Panc1 (cell line): ENCODE data around the gene CHST11. TPM values are rescaled to one million over a fixed set of nuclear protein-coding genes. Genes with fewer than 3 reads are reported as not detected.
A peak's percentile ranks its signal among the peaks of the same experiment; 100 is the strongest.

Experiments used
- ATAC-seq: fragments of 200-7000 bp; cut with Tn5 transposase; 2 replicates; pipeline ENCODE4 v1.9.1; 2020; ENCODE audit warnings: mild to moderate bottlenecking, moderate library complexity
- Bru-seq: library from RNA; stranded (reverse); fragments of 400-500 nt; gene quantifications from one replicate; lab custom pipeline; 2021; lab: Mats Ljungman, UMichigan
- BruChase-seq, 2 experiments: library from RNA; stranded (reverse); fragments of 400-500 nt; gene quantifications; one replicate each; lab custom pipeline; 2021; lab: Mats Ljungman, UMichigan
- BruUV-seq: library from RNA; stranded (reverse); fragments of 400-500 nt; replicated peaks from 2 replicates; lab custom pipeline; 2021; lab: Mats Ljungman, UMichigan
- CTCF ChIA-PET: fragments of 300-600 bp; sonication (Branson Sonifier 250); formaldehyde crosslinking; loops from one replicate; lab custom pipeline; 2022; ENCODE audit warnings: antibody characterized with exemption; lab: Charles Lee
- POLR2A ChIA-PET: fragments of 300-600 bp; sonication (Branson Sonifier 250); formaldehyde crosslinking; loops from one replicate; lab custom pipeline; 2022; ENCODE audit warnings: antibody characterized with exemption; lab: Charles Lee
- DNase-seq: peaks from one replicate; pipeline ENCODE4 v3.0.0-alpha.2; 2010; ENCODE audit warnings: low read depth, low spot score
- H3K27ac ChIP-seq: 2 replicates; pipeline ENCODE4 v1.5.1; 2011; ENCODE audit warnings: mild to moderate bottlenecking, low read length, inconsistent platforms
- H3K27me3 ChIP-seq: fragments of 200-500 bp; sonication (Bioruptor generic); 2 replicates; pipeline ENCODE4 v1.6.0; 2014; ENCODE audit warnings: low read length, inconsistent platforms; ENCODE audit not compliant: control insufficient read depth, insufficient read depth
- H3K36me3 ChIP-seq: fragments of 200-500 bp; sonication (Bioruptor generic); 2 replicates; pipeline ENCODE4 v1.5.1; 2014; ENCODE audit warnings: inconsistent platforms, mild to moderate bottlenecking, low read length, moderate library complexity; ENCODE audit not compliant: control insufficient read depth, insufficient read depth
- H3K4me1 ChIP-seq: 2 replicates; pipeline ENCODE4 v1.5.1; 2011; ENCODE audit warnings: inconsistent platforms, mild to moderate bottlenecking, low read length, moderate library complexity; ENCODE audit not compliant: control insufficient read depth, insufficient read depth
- H3K4me3 ChIP-seq, 2 experiments: 2 replicates each; pipeline ENCODE4 v1.5.1; 2011 to 2012; ENCODE audit warnings: low read depth in 2 of 2, low read length in 2 of 2, mild to moderate bottlenecking in 2 of 2, inconsistent platforms in 1 of 2, moderate library complexity in 1 of 2
- H3K9me3 ChIP-seq: fragments of 200-500 bp; sonication (Bioruptor generic); 2 replicates; pipeline ENCODE4 v1.5.1; 2014; ENCODE audit warnings: low read depth, mild to moderate bottlenecking, inconsistent platforms, low read length, moderate library complexity; ENCODE audit not compliant: control insufficient read depth, insufficient read depth
- CTCF ChIP-seq: fragments of 450-650 bp; IDR thresholded peaks from 2 replicates; pipeline ENCODE4 v1.5.1; 2017; ENCODE audit warnings: mild to moderate bottlenecking
- POLR2AphosphoS5 ChIP-seq: IDR thresholded peaks from 2 replicates; pipeline ENCODE4 v1.6.1; 2012; ENCODE audit warnings: mild to moderate bottlenecking, low read depth, low read length, moderate library complexity
- REST ChIP-seq, 2 experiments: IDR thresholded peaks; 2 replicates each; pipeline ENCODE4 v1.6.1; 2011 to 2012; ENCODE audit warnings: low read depth in 2 of 2, control low read depth in 1 of 2, low read length in 1 of 2, mild to moderate bottlenecking in 1 of 2, moderate library complexity in 1 of 2; ENCODE audit not compliant: insufficient read depth in 1 of 2
- SIN3A ChIP-seq: IDR thresholded peaks from 2 replicates; pipeline ENCODE4 v1.6.1; 2012; ENCODE audit warnings: low read depth, mild to moderate bottlenecking, low read length, moderate library complexity, borderline replicate concordance; ENCODE audit not compliant: insufficient read depth
- TCF7L2 ChIP-seq: IDR thresholded peaks from 2 replicates; pipeline ENCODE4 v1.6.1; 2011; ENCODE audit warnings: mild to moderate bottlenecking, low read depth, low read length, inconsistent platforms
- in situ Hi-C: cut with HindIII; loops from 2 replicates; pipeline ENCODE4 v1.10.0; 2016; ENCODE audit warnings: low sequenced_read_pairs, low pct_unique_long_range_greater_than_20kb
- intact Hi-C: fragments of 100-400 bp; cut with micrococcal nuclease; formaldehyde crosslinking; loops from one replicate; pipeline ENCODE4 v1.10.0; 2022; ENCODE audit not compliant: unreplicated experiment
- long read RNA-seq: library from polyadenylated mRNA; unstranded; transcript quantifications from one replicate; pipeline ENCODE4 v2.0.0, GENCODE V29; 2021; ENCODE audit not compliant: unreplicated experiment
- polyA plus RNA-seq: library from polyadenylated mRNA; unstranded; fragments of >200 nt; gene quantifications from one replicate; pipeline ENCODE4 v1.2.1, GENCODE V29; 2012; ENCODE audit warnings: missing spikeins; ENCODE audit not compliant: insufficient read length
- total RNA-seq: library from RNA; stranded (reverse); gene quantifications from one replicate; pipeline ENCODE4 v1.2.1, GENCODE V29; 2021; ENCODE audit not compliant: unreplicated experiment

CHST11 gene
- total RNA-seq (11.4 TPM), Bru-seq, nascent RNA (percentile 57 among the genes with signal in this experiment), BruChase-seq, experiment 1, labeled RNA remaining after a 2-hour chase (percentile 50 among the genes with signal in this experiment), BruChase-seq, experiment 2, labeled RNA remaining after a 6-hour chase (percentile 54 among the genes with signal in this experiment)
- polyA plus RNA-seq: 9.5 TPM
- long read RNA-seq, full-length matches to known transcripts: 5 of 8 reads
- long read RNA-seq, partial matches to known transcripts: 0 of 8 reads
- long read RNA-seq, other reads (novel, unspliced or antisense): 3 of 8 reads

DNA sequence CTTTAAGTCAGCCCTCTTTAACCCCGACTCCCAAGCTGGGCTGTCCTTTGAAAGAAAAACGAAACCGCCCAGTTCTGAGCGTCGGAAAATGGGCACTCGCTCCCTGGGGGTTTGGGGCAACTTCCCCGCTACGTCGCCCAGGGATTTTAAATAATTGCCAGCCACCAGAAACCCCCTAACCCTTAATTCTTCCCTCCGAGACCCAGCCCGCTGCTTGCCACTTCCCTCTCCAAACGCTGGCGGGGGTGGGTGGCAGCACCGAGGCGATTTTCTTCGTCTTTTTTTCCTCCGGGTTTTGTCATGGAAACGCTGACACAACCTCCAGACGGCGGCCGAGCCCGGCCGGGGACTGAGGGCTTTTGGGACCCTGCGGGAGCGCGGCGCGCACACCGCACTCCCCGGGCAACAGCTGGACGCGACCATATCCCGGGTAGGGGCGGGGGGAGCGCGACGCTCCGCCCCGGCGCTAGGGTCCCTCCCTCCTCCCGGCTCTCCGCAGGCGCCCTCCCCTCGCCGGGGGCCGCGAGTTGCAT, at the start of gene CHST11:
TSS of gene CHST11 (plus strand) at position 532 of the 533 bp plus-strand sequence.
- Histone ChIP-seq H3K4me3 (peak within 1 kb of the TSS; percentile 55 to 61), H3K27ac (peak within 1 kb of the TSS; percentile 78), H3K36me3 (no peaks in the 10 kb centered on the region), H3K9me3 (no peaks in the 10 kb centered on the region), H3K4me1 (peaks cover 11% of the 10 kb centered on the region), H3K27me3 (peaks cover 6% of the 10 kb centered on the region; the same call in 1 of the 2 replicates)
- CTCF ChIA-PET: interaction anchor here (0.6 kb wide), 1 partner anchor 69 kb away, joined by 3 read pairs; no protein-coding TSS in a partner anchor
- BruUV-seq: no TSS peak
- no peak for DNase-seq
- no peak for TF ChIP-seq REST (IDR thresholded peaks at IDR 0.05; ENCODE audit: insufficient read depth in 1 of 2, low read depth in 2 of 2, low read length in 1 of 2)
- TF ChIP-seq SIN3A: 0 out of 2 replicates have a peak, but pooled peaks have one; percentile 42
- TF ChIP-seq CTCF: peak; percentile 5; the same call in 1 of the 2 replicates
- no peak for TF ChIP-seq POLR2AphosphoS5
- TF ChIP-seq TCF7L2: 0 out of 2 replicates have a peak, but pooled peaks have one; percentile 14
- intact Hi-C loops (no loop called here), in situ Hi-C loops (no loop called here)
- peak; percentile 88 for ATAC-seq
- POLR2A ChIA-PET: no interaction called here

DNA sequence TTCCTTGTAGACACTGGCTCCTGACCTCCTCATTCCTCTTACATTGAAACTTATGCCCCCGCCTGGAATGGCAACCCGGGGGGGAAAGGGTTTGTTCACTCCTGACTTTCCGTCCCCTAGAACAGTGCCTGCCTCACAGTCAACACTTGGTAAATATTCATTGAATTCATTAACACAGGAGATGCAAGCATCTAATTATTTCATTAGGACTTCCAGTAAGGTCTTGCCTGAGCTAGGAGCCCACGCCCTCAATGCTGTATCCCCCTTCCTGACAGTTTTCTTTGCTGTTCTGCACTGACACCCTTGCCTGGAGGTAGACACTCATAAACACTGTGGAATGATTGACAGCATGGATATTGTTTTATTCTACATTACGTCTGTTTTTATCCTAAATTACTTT, 49.3 kb upstream of the CHST11 start:
- BruUV-seq: no TSS peak
- in situ Hi-C loops: no loop called here
- POLR2A ChIA-PET: no interaction called here
- H3K27me3 ChIP-seq: no peaks in the 10 kb centered on the region
- peaks cover 4% of the 10 kb centered on the region; the same call in 1 of the 2 replicates for H3K4me1 ChIP-seq
- H3K4me3 ChIP-seq: no peak overlapping the region
- ATAC-seq (no peak), DNase-seq (no peak)
- H3K27ac ChIP-seq: no peak overlapping the region
- intact Hi-C loops: no loop called here
- TF ChIP-seq POLR2AphosphoS5: no peak
- TF ChIP-seq REST (IDR thresholded peaks at IDR 0.05; ENCODE audit: insufficient read depth in 1 of 2, low read depth in 2 of 2, low read length in 1 of 2): no peak
- TF ChIP-seq TCF7L2: no peak
- TF ChIP-seq SIN3A: no peak
- TF ChIP-seq CTCF: no peak
- CTCF ChIA-PET: no interaction called here
- H3K36me3 ChIP-seq: no peaks in the 10 kb centered on the region
- no peaks in the 10 kb centered on the region for H3K9me3 ChIP-seq
